Stimulated activated naive B cell treated with anti-CD40 and anti-IgM and Interleukin-4, amounts not matched to agents 10 μg/mL and 1 μg/mL and 100 μg/mL, for 72 hours (primary cell): Measurements from ENCODE around the gene SNRPF.

ENCODE experiments used
- ATAC-seq, 2 donors: fragments of 150-1000 bp; cut with Tn5 transposase; replicated peaks; 2 replicates each; pipeline ENCODE4 v1.10.0; 2021; ENCODE audit warnings: moderate library complexity in 1 of 2
- DNase-seq: peaks from one replicate; pipeline ENCODE4 v3.0.0; 2021
- H3K27ac Mint-ChIP-seq: one replicate; pipeline ENCODE4 v1.8.0; 2022; ENCODE audit warnings: mild to moderate bottlenecking, mixed read lengths
- H3K27me3 Mint-ChIP-seq, 2 donors: one replicate each; pipeline ENCODE4 v1.8.0; 2022; ENCODE audit warnings: mixed read lengths in 2 of 2
- H3K36me3 Mint-ChIP-seq, 2 donors: one replicate each; pipeline ENCODE4 v1.8.0; 2022; ENCODE audit warnings: mixed read lengths in 2 of 2, mild to moderate bottlenecking in 1 of 2
- H3K4me1 Mint-ChIP-seq, 2 donors: one replicate each; pipeline ENCODE4 v1.8.0; 2022; ENCODE audit warnings: mixed read lengths in 2 of 2, mild to moderate bottlenecking in 1 of 2
- H3K4me3 Mint-ChIP-seq, 2 donors: one replicate each; pipeline ENCODE4 v1.8.0; 2022; ENCODE audit warnings: mild to moderate bottlenecking in 2 of 2, mixed read lengths in 2 of 2, moderate library complexity in 1 of 2
- H3K9me3 Mint-ChIP-seq, 2 donors: one replicate each; pipeline ENCODE4 v1.8.0; 2022; ENCODE audit warnings: mixed read lengths in 2 of 2, mild to moderate bottlenecking in 1 of 2

Gene SNRPF

DNA sequence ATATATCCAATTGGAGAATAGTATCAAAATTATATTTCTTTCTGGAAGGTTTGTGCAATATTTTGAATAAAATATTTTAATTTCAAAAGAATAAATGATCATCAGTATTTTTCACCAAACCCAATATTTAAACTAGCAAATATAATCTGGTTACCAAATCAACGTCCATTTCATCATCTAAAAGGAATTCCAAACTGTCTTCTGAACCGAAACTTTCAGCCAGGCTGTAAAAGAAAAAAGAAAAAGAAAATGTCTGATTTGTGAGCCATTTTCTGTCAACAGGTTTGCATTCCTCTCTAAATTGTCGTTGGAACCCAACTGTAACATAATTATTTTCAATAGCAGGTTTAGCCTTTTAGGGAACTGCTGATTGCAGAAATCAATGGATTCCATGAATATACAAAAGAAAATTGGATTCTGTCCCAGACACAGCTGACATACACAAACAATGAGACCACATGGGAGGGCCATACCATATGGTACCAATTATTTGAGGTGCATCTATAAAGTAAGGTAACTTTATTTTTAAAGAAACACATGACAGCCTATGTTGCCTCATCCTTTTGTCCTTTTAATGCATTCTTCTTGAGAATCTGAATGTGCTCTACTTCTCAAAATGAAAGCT, 22.7 kb downstream of the SNRPF start:
- no peak overlapping the region for H3K4me3 Mint-ChIP-seq
- H3K4me1 Mint-ChIP-seq = no peaks in the 10 kb centered on the region
- H3K9me3 Mint-ChIP-seq = peaks cover 0 to 1% of the 10 kb centered on the region in 2 donors
- ATAC-seq (no peak), DNase-seq (no peak)
- H3K27ac Mint-ChIP-seq = no peak overlapping the region
- H3K27me3 Mint-ChIP-seq = no peaks in the 10 kb centered on the region
- H3K36me3 Mint-ChIP-seq = peaks cover 1 to 4% of the 10 kb centered on the region in 2 donors

DNA sequence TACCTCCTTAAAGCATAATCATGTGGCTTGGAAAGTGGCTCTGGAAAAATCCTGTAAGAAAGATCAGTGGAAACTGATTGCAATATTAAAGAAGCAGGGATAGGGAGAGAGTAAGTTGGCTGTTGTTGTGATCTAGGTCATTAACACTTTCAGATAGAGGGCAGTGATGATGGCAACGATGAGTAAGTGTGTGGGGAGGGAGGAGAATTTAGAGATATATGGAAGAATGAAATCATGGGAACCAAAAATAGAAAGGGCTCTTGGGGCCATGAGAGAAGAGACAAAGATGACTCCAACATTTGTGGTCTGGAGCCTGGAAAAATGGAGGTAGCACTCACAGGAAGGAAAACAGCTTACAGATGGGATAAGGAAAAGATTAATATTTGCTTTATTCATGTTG, 23.3 kb downstream of the SNRPF start:
- no peaks in the 10 kb centered on the region for H3K27me3 Mint-ChIP-seq
- DNase-seq (no peak), ATAC-seq (no peak)
- no peak overlapping the region for H3K4me3 Mint-ChIP-seq
- H3K27ac Mint-ChIP-seq = no peak overlapping the region
- H3K4me1 Mint-ChIP-seq = no peaks in the 10 kb centered on the region
- peaks cover 1 to 4% of the 10 kb centered on the region in 2 donors for H3K36me3 Mint-ChIP-seq
- peaks cover 0 to 1% of the 10 kb centered on the region in 2 donors for H3K9me3 Mint-ChIP-seq

DNA sequence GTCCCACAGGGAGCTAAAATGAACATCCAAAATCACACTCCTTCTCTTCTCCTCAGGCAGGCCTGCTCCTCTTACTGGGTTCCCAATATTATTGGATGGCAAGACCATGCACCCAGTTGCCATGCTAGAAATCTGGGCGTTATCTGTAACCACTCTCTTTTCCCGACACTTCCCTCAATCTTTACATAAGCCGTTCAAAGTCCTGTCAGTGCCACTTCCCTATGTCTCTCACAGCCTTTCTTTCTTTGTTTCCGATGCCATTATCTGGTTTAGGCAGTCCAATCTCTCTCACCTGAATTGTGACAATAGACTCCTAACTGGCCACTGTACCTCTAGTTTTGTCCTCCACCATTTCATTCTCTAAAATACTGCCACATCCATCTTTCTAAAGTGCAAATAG, 24.1 kb downstream of the SNRPF start:
- ATAC-seq (no peak), DNase-seq (no peak)
- no peak overlapping the region for H3K27ac Mint-ChIP-seq
- H3K9me3 Mint-ChIP-seq = peaks cover 0 to 1% of the 10 kb centered on the region in 2 donors
- H3K27me3 Mint-ChIP-seq = no peaks in the 10 kb centered on the region
- no peaks in the 10 kb centered on the region for H3K4me1 Mint-ChIP-seq
- H3K4me3 Mint-ChIP-seq = no peak overlapping the region
- H3K36me3 Mint-ChIP-seq = peaks cover 1 to 4% of the 10 kb centered on the region in 2 donors

- H3K4me3 Mint-ChIP-seq = no peak overlapping the region
- no peak for ATAC-seq
- peaks cover 0 to under 1% of the 10 kb centered on the region in 2 donors for H3K36me3 Mint-ChIP-seq
- H3K27me3 Mint-ChIP-seq = peaks cover 5% of the 10 kb centered on the region in 2 donors
- no peaks in the 10 kb centered on the region for H3K4me1 Mint-ChIP-seq
- H3K9me3 Mint-ChIP-seq = peaks cover 0 to 1% of the 10 kb centered on the region in 2 donors
- DNase-seq = no peak
- H3K27ac Mint-ChIP-seq = no peak overlapping the region
Measured at GRCh38 chr12:95884998-95885397, 26.2 kb downstream of the SNRPF start.

DNA sequence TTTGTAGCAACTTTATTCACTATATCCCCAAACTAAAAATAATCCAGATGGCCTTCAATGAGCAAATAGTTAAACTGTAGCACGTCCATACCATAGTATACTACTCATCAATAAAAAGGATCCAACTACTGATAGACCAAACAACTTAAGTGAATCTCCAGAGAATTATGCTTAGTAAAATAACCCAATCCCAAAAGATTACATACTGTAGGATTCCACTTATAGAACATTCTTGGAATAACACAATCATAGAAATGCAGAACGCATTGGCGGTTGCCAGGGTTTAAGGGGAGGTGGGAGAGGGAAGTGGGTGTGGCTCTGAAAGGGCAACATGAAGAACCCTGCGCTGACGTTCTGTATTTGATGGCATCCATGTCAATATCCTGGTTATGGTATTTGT, 28.6 kb downstream of the SNRPF start:
- DNase-seq = no peak
- Mint-ChIP-seq H3K36me3 (no peaks in the 10 kb centered on the region), H3K27me3 (peaks cover 5 to 16% of the 10 kb centered on the region in 2 donors), H3K27ac (no peak overlapping the region), H3K4me1 (no peaks in the 10 kb centered on the region), H3K4me3 (no peak overlapping the region), H3K9me3 (peaks cover 0 to 1% of the 10 kb centered on the region in 2 donors)
- no peak for ATAC-seq

- Mint-ChIP-seq H3K27me3 (peaks cover 16 to 31% of the 10 kb centered on the region in 2 donors), H3K9me3 (no peaks in the 10 kb centered on the region), H3K4me1 (no peaks in the 10 kb centered on the region), H3K4me3 (no peak overlapping the region), H3K36me3 (no peaks in the 10 kb centered on the region), H3K27ac (no peak overlapping the region)
- DNase-seq (no peak), ATAC-seq (no peak)
Measured at GRCh38 chr12:95890958-95891357, 32.2 kb downstream of the SNRPF start.

- Mint-ChIP-seq H3K27me3 (peaks cover 21 to 23% of the 10 kb centered on the region in 2 donors), H3K36me3 (no peaks in the 10 kb centered on the region), H3K4me1 (no peaks in the 10 kb centered on the region), H3K9me3 (no peaks in the 10 kb centered on the region), H3K4me3 (no peak overlapping the region), H3K27ac (no peak overlapping the region)
- DNase-seq (no peak), ATAC-seq (no peak)
Measured at GRCh38 chr12:95896846-95897245, 38.1 kb downstream of the SNRPF start.

DNA sequence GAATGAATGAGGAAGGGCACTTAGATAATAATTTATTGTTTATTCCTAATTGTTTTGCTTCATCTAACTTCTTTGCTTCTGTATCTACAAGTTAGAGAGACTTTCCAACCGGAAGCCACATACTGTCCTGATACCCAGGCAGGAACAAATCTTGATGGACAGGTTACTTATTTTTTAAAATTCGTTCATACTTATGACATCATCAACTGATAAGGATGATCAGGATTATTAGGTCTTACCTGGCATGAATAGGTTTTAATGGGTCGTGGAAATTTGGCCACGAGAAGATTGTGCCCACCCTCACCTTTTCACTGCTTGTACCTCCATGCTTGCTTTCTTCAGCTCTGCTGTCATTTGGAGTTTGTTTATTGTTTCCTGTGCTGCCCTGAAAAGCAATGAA, 39.3 kb downstream of the SNRPF start:
- no peak overlapping the region for H3K4me3 Mint-ChIP-seq
- H3K9me3 Mint-ChIP-seq = peaks cover 0 to under 1% of the 10 kb centered on the region in 2 donors
- H3K36me3 Mint-ChIP-seq = no peaks in the 10 kb centered on the region
- ATAC-seq (no peak), DNase-seq (no peak)
- H3K4me1 Mint-ChIP-seq = no peaks in the 10 kb centered on the region
- H3K27me3 Mint-ChIP-seq = peaks cover 15 to 21% of the 10 kb centered on the region in 2 donors
- H3K27ac Mint-ChIP-seq = no peak overlapping the region

GRCh38 chr12:95908573-95908972, 49.8 kb downstream of the SNRPF start:
- Mint-ChIP-seq H3K4me1 (peaks cover 3 to 8% of the 10 kb centered on the region in 2 donors), H3K27ac (no peak overlapping the region), H3K36me3 (no peaks in the 10 kb centered on the region), H3K4me3 (no peak overlapping the region), H3K27me3 (peaks cover 19 to 34% of the 10 kb centered on the region in 2 donors), H3K9me3 (no peaks in the 10 kb centered on the region)
- DNase-seq = no peak
- ATAC-seq = no peak

DNA sequence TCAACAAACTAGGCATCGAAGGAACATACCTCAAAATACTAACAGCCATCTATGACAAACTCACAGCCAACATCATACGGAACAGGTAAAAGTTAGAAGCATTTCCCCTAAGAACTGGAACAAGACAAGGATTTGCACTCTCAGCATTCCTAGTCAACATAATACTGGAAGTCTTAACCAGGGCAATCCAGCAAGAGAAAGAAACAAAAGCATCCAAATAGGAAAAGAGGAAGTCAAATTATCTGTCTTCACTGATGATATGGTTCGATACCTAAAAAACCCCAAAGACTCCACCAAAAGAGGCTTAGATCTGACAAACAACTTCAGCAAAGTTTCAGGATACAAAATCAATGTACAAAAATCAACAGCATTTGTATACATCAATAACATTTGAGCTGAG, 51.1 kb downstream of the SNRPF start:
- H3K27ac Mint-ChIP-seq = no peak overlapping the region
- peaks cover 3 to 8% of the 10 kb centered on the region in 2 donors for H3K4me1 Mint-ChIP-seq
- DNase-seq = no peak
- no peak for ATAC-seq
- H3K4me3 Mint-ChIP-seq = no peak overlapping the region
- no peaks in the 10 kb centered on the region for H3K9me3 Mint-ChIP-seq
- H3K27me3 Mint-ChIP-seq = peaks cover 20 to 28% of the 10 kb centered on the region in 2 donors
- no peaks in the 10 kb centered on the region for H3K36me3 Mint-ChIP-seq
